ENCODE results near the gene SULF2.

DNA sequence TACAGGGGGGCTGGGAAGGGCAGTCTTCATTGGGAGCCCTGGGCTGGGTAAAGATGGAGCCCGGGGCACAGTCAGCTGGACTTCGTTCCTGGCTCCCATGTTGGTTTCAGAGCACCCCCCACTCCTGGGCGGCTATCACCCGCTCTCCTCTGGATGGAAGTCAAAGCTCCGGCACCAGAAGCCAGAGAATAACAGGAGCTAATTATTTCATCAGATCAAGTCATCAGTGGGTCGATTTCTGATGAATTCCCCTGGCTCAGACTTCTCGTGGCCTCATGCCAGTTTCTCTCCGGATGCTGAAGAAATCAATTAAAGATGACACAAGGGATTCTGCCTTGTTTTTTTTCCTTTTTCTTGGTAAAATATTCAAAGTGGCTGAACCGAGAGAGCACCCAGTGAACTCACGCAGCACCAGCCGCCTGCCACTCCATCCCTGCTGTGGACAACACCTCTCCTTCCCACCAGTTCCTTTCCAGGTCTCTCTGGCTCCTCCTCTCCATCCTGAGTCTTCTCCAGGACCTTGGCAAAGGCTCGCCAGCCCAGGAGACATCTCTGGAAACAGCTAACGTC is 22.5 kb downstream of the SULF2 start:
- TF ChIP-seq, protein P1, sequence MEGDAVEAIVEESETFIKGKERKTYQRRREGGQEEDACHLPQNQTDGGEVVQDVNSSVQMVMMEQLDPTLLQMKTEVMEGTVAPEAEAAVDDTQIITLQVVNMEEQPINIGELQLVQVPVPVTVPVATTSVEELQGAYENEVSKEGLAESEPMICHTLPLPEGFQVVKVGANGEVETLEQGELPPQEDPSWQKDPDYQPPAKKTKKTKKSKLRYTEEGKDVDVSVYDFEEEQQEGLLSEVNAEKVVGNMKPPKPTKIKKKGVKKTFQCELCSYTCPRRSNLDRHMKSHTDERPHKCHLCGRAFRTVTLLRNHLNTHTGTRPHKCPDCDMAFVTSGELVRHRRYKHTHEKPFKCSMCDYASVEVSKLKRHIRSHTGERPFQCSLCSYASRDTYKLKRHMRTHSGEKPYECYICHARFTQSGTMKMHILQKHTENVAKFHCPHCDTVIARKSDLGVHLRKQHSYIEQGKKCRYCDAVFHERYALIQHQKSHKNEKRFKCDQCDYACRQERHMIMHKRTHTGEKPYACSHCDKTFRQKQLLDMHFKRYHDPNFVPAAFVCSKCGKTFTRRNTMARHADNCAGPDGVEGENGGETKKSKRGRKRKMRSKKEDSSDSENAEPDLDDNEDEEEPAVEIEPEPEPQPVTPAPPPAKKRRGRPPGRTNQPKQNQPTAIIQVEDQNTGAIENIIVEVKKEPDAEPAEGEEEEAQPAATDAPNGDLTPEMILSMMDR (conservative IDR thresholded peaks at IDR 0.05; ENCODE audit: low read depth, low read length), result no peak
- TF ChIP-seq SMC3 (IDR thresholded peaks at IDR 0.05; ENCODE audit: low read depth, low read length) (no peak), POLR2A (IDR thresholded peaks at IDR 0.05; ENCODE audit: low read depth, low read length) (no peak), BHLHE40 (IDR thresholded peaks at IDR 0.05; ENCODE audit: low read depth, low read length) (no peak), RFX5 (IDR thresholded peaks at IDR 0.05; ENCODE audit: low read depth, low read length) (no peak), RCOR1 (IDR thresholded peaks at IDR 0.05; ENCODE audit: insufficient replicate concordance, low read length) (no peak), MAFK (IDR thresholded peaks at IDR 0.05; ENCODE audit: low read depth, low read length) (no peak), NFE2L2 (IDR thresholded peaks at IDR 0.05; ENCODE audit: low read depth, low read length) (no peak), RAD21 (IDR thresholded peaks at IDR 0.05; ENCODE audit: low read length) (no peak), CEBPB (IDR thresholded peaks at IDR 0.05; ENCODE audit: low read depth, low read length) (no peak), CHD1 (IDR thresholded peaks at IDR 0.05; ENCODE audit: low read depth, low read length) (no peak), FOS (IDR thresholded peaks at IDR 0.05; ENCODE audit: low read depth, low read length) (no peak)
- TF ChIP-seq, protein P2, sequence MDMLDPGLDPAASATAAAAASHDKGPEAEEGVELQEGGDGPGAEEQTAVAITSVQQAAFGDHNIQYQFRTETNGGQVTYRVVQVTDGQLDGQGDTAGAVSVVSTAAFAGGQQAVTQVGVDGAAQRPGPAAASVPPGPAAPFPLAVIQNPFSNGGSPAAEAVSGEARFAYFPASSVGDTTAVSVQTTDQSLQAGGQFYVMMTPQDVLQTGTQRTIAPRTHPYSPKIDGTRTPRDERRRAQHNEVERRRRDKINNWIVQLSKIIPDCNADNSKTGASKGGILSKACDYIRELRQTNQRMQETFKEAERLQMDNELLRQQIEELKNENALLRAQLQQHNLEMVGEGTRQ (IDR thresholded peaks at IDR 0.05; ENCODE audit: low read depth, low read length), result no peak
- TF ChIP-seq, protein P3, sequence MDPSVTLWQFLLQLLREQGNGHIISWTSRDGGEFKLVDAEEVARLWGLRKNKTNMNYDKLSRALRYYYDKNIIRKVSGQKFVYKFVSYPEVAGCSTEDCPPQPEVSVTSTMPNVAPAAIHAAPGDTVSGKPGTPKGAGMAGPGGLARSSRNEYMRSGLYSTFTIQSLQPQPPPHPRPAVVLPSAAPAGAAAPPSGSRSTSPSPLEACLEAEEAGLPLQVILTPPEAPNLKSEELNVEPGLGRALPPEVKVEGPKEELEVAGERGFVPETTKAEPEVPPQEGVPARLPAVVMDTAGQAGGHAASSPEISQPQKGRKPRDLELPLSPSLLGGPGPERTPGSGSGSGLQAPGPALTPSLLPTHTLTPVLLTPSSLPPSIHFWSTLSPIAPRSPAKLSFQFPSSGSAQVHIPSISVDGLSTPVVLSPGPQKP (IDR thresholded peaks at IDR 0.05; ENCODE audit: borderline replicate concordance, low read depth, low read length), result no peak

Measured in IMR-90 (cell line).